ENCODE data around the gene ILDR2. TPM values are rescaled to one million over a fixed set of nuclear protein-coding genes. Genes with fewer than 3 reads are reported as not detected.

Gene ILDR2
- total and polyA plus RNA-seq, 7 experiments from 2014 or later = 0.15 to 10.0 (median 0.29) TPM; not detected in 2

DNA sequence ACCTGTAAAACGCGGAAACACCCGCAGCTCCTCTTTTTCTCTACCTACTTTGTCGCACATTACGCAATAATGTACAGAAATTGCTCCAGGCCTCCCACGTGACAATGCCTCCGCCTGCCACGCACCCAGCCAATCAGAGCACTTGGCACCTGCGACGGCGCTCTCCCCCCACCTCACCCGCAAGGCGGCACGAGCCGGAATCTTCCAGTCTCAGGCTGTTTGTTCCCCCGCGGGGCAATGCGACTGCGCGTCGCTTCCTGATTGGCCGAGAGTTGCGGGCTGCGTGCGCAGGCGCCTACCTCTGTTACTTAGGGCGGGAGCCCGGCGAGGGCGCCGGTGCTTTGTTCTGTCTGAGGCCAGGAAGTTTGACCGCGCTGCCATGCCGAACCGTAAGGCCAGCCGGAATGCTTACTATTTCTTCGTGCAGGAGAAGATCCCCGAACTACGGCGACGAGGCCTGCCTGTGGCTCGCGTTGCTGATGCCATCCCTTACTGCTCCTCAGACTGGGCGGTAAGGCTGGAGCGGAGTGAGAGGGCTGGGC lies 13.7 kb upstream of the ILDR2 start, which contains the start of gene MAEL:
Gene MAEL, plus strand, starts transcription at position 307 of the 542 bp plus-strand sequence. Its CDS starts 73 bp downstream, at position 380.
- Mint-ChIP-seq H3K4me1 (no peaks in the 10 kb centered on the region), H3K27me3 (peaks cover 11 to 61% (median 15%) of the 10 kb centered on the region in 5 donors), H3K4me3 (no peak within 1 kb of the TSS), H3K9me3 (peaks cover 0 to 8% (median 0%) of the 10 kb centered on the region in 11 donors), H3K27ac (no peak within 1 kb of the TSS), H3K36me3 (peaks cover 0 to 1% (median 0%) of the 10 kb centered on the region in 5 donors)
- no peak within 1 kb of the TSS for H3K27ac ChIP-seq (ENCODE audit: low read depth, low read length)
- H3K27me3 ChIP-seq (ENCODE audit: control insufficient read depth in 2 of 2, insufficient read depth in 2 of 2, low read length in 2 of 2) = no peaks in the 10 kb centered on the region
- ATAC-seq = no peak
- H3K4me3 ChIP-seq (ENCODE audit: low read length) = no peak within 1 kb of the TSS
- H3K36me3 ChIP-seq (ENCODE audit: control insufficient read depth in 2 of 3, insufficient read depth in 3 of 3, low read length in 3 of 3) = no peaks in the 10 kb centered on the region
- ChIA-PET CTCF (no interaction called here), POLR2A (no interaction called here)
- DNase-seq = no peak
- intact Hi-C loops (cut with micrococcal nuclease) = no loop called here
- H3K4me1 ChIP-seq (ENCODE audit: control insufficient read depth in 2 of 2, insufficient read depth in 2 of 2, low read length in 2 of 2) = no peaks in the 10 kb centered on the region
- H3K9me3 ChIP-seq (ENCODE audit: control insufficient read depth in 2 of 3, low read length in 3 of 3) = no peaks in the 10 kb centered on the region

DNA sequence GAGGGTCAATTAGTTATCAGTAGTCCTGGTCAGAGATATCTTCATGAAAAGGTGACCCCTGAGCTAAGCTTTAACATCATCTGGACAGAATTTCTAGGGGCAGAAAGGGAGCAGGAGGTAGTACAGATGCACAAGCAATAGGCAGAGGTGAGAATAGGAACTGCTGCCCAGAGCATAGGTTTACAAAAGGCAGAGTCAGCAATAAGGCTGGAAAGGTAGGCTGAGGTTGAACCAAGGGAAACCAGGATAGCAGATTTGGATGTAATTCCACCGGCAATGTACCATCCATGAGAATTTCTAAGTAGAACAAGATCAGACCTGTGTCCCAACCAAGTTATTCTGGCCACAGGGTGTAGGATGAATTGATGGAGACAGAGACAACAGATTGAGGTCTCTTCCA lies 6.2 kb upstream of the ILDR2 start:
- Histone ChIP-seq H3K9me3 (ENCODE audit: control insufficient read depth in 2 of 3, low read length in 3 of 3) (no peaks in the 10 kb centered on the region), H3K4me1 (ENCODE audit: control insufficient read depth in 2 of 2, insufficient read depth in 2 of 2, low read length in 2 of 2) (no peaks in the 10 kb centered on the region), H3K4me3 (ENCODE audit: low read length) (no peak overlapping the region), H3K27ac (ENCODE audit: low read depth, low read length) (no peak overlapping the region), H3K27me3 (ENCODE audit: control insufficient read depth in 2 of 2, insufficient read depth in 2 of 2, low read length in 2 of 2) (no peaks in the 10 kb centered on the region), H3K36me3 (ENCODE audit: control insufficient read depth in 2 of 3, insufficient read depth in 3 of 3, low read length in 3 of 3) (no peaks in the 10 kb centered on the region)
- Mint-ChIP-seq H3K4me3 (no peak overlapping the region), H3K27ac (no peak overlapping the region), H3K4me1 (peaks cover 0 to 6% (median 0%) of the 10 kb centered on the region in 7 donors), H3K36me3 (peaks cover 0 to 2% (median 0%) of the 10 kb centered on the region in 5 donors), H3K9me3 (peaks cover 0 to 8% (median 0%) of the 10 kb centered on the region in 11 donors), H3K27me3 (peaks cover 10 to 35% (median 13%) of the 10 kb centered on the region in 5 donors)
- POLR2A ChIA-PET = interaction anchor here (1.0 kb wide), 1 partner anchor 13 kb away, joined by 3 read pairs; no protein-coding TSS in a partner anchor
- intact Hi-C loops (cut with micrococcal nuclease) = no loop called here
- DNase-seq (no peak), ATAC-seq (no peak)
- CTCF ChIA-PET = no interaction called here

DNA sequence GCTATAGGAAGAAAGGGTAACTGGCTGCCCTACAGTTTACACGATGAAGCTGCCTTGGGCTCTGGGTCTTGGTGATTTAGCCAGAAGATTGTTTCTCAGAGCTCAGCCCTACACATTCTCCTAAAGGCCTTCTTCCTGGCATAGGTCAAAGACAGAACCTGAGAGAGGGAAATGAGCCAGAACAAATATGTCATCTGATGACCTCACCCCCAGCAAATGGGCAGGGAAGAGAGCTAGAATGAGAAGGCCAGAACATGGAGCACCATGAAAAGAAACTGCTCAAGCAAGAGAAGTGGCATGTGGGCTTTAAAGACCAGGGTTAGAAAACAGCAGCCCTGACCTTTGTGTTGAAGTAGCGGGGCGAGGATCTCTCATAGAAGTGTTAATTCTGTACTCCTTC lies 5.5 kb upstream of the ILDR2 start:
- Mint-ChIP-seq H3K27ac (no peak overlapping the region), H3K27me3 (peaks cover 2 to 31% (median 7%) of the 10 kb centered on the region in 5 donors), H3K36me3 (peaks cover 0 to 2% (median 0%) of the 10 kb centered on the region in 5 donors), H3K4me1 (peaks cover 5 to 12% (median 8%) of the 10 kb centered on the region in 7 donors), H3K4me3 (no peak overlapping the region), H3K9me3 (peaks cover 0 to 4% (median 0%) of the 10 kb centered on the region in 11 donors)
- H3K27me3 ChIP-seq (ENCODE audit: control insufficient read depth in 2 of 2, insufficient read depth in 2 of 2, low read length in 2 of 2) = no peaks in the 10 kb centered on the region
- no peak overlapping the region for H3K4me3 ChIP-seq (ENCODE audit: low read length)
- intact Hi-C loops (cut with micrococcal nuclease) = no loop called here
- H3K36me3 ChIP-seq (ENCODE audit: control insufficient read depth in 2 of 3, insufficient read depth in 3 of 3, low read length in 3 of 3) = no peaks in the 10 kb centered on the region
- no peak overlapping the region for H3K27ac ChIP-seq (ENCODE audit: low read depth, low read length)
- H3K9me3 ChIP-seq (ENCODE audit: control insufficient read depth in 2 of 3, low read length in 3 of 3) = no peaks in the 10 kb centered on the region
- no peaks in the 10 kb centered on the region for H3K4me1 ChIP-seq (ENCODE audit: control insufficient read depth in 2 of 2, insufficient read depth in 2 of 2, low read length in 2 of 2)
- ATAC-seq = no peak
- POLR2A ChIA-PET = no interaction called here
- DNase-seq = no peak
- CTCF ChIA-PET = interaction anchor here (0.7 kb wide), 1 partner anchor 609 kb away, joined by 3 read pairs; no protein-coding TSS in a partner anchor

DNA sequence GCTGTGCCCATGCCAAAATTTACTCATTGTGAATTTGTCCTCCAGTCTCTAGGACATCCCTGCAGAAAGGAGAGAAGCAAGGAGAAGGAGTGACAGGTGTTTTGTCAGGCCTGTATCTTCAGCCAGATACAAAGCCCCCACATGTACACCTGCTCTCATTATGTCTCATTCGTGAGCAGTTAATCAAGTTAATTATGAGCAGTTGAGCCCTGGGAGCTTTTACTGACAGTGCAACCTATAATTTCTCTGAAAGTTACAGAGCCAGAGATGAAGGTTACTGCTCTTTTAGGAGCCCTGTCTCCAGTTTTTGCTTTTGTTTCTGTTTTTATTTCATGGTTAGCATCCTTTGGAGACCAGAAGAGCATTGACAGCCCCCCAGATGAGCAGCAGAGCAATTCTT lies 5.0 kb upstream of the ILDR2 start:
- H3K9me3 ChIP-seq (ENCODE audit: control insufficient read depth in 2 of 3, low read length in 3 of 3) = no peaks in the 10 kb centered on the region
- Mint-ChIP-seq H3K36me3 (peaks cover 0 to 2% (median 0%) of the 10 kb centered on the region in 5 donors), H3K4me1 (peaks cover 5 to 13% (median 8%) of the 10 kb centered on the region in 7 donors), H3K27ac (no peak overlapping the region), H3K27me3 (peaks cover 0 to 27% (median 2%) of the 10 kb centered on the region in 5 donors), H3K4me3 (no peak overlapping the region), H3K9me3 (no peaks in the 10 kb centered on the region)
- intact Hi-C loops (cut with micrococcal nuclease) = no loop called here
- H3K4me1 ChIP-seq (ENCODE audit: control insufficient read depth in 2 of 2, insufficient read depth in 2 of 2, low read length in 2 of 2) = no peaks in the 10 kb centered on the region
- POLR2A ChIA-PET = no interaction called here
- H3K36me3 ChIP-seq (ENCODE audit: control insufficient read depth in 2 of 3, insufficient read depth in 3 of 3, low read length in 3 of 3) = peaks cover 0 to 3% (median 0%) of the 10 kb centered on the region in 3 experiments
- no peak overlapping the region for H3K4me3 ChIP-seq (ENCODE audit: low read length)
- DNase-seq = no peak
- no peak overlapping the region for H3K27ac ChIP-seq (ENCODE audit: low read depth, low read length)
- no peaks in the 10 kb centered on the region for H3K27me3 ChIP-seq (ENCODE audit: control insufficient read depth in 2 of 2, insufficient read depth in 2 of 2, low read length in 2 of 2)
- CTCF ChIA-PET = interaction anchor here (0.7 kb wide), 1 partner anchor 610 kb away, joined by 3 read pairs; no protein-coding TSS in a partner anchor
- ATAC-seq = no peak

DNA sequence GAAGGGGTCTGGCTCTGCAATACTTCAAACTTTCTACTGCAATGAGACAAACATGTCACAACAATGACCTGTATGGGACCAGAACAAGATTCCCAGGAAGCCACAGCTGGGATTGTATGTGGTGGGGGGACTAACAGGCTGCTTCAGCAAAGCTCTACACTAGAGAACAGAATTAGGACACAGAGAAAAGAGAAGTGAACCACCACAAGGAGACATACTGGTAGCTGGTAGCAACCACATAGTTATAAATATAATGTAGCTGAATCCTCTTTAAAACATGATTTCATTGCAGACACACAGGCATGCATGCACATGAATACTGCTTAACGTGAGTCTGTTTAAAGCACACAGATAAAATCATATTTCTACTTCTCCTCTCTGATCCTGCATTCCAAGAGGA lies 3.5 kb upstream of the ILDR2 start:
- intact Hi-C loops (cut with micrococcal nuclease) = loop anchor here (5.0 to 10.0 kb wide), 4 partner anchors 63 to 576 kb away; partner anchors contain the start of genes CREG1 (in 1 of the 2), POU2F1 (in 1 of the 2) and TADA1 (in 1 of the 2)
- peaks cover 12 to 20% (median 19%) of the 10 kb centered on the region in 7 donors for H3K4me1 Mint-ChIP-seq
- H3K4me1 ChIP-seq (ENCODE audit: control insufficient read depth in 2 of 2, insufficient read depth in 2 of 2, low read length in 2 of 2) = peaks cover 4 to 9% of the 10 kb centered on the region in 2 donors
- H3K4me3 Mint-ChIP-seq = no peak overlapping the region
- no peaks in the 10 kb centered on the region for H3K9me3 Mint-ChIP-seq
- H3K4me3 ChIP-seq (ENCODE audit: low read length) = no peak overlapping the region
- no peak overlapping the region for H3K27ac Mint-ChIP-seq
- H3K27ac ChIP-seq (ENCODE audit: low read depth, low read length) = no peak overlapping the region
- peaks cover 5 to 24% (median 11%) of the 10 kb centered on the region in 5 donors for H3K27me3 Mint-ChIP-seq
- CTCF ChIA-PET = interaction anchor here (1.1 kb wide), 1 partner anchor 82 kb away, joined by 4 read pairs; no protein-coding TSS in a partner anchor
- H3K36me3 ChIP-seq (ENCODE audit: control insufficient read depth in 2 of 3, insufficient read depth in 3 of 3, low read length in 3 of 3) = peaks cover 0 to 3% (median 0%) of the 10 kb centered on the region in 3 experiments
- no peak for ATAC-seq
- no peaks in the 10 kb centered on the region for H3K27me3 ChIP-seq (ENCODE audit: control insufficient read depth in 2 of 2, insufficient read depth in 2 of 2, low read length in 2 of 2)
- no peak for DNase-seq
- POLR2A ChIA-PET = interaction anchor here (0.8 kb wide), 1 partner anchor 103 kb away, joined by 3 read pairs; the partner anchor contains the start of gene TADA1
- H3K9me3 ChIP-seq (ENCODE audit: control insufficient read depth in 2 of 3, low read length in 3 of 3) = no peaks in the 10 kb centered on the region
- peaks cover 0 to 1% (median 0%) of the 10 kb centered on the region in 5 donors for H3K36me3 Mint-ChIP-seq

DNA sequence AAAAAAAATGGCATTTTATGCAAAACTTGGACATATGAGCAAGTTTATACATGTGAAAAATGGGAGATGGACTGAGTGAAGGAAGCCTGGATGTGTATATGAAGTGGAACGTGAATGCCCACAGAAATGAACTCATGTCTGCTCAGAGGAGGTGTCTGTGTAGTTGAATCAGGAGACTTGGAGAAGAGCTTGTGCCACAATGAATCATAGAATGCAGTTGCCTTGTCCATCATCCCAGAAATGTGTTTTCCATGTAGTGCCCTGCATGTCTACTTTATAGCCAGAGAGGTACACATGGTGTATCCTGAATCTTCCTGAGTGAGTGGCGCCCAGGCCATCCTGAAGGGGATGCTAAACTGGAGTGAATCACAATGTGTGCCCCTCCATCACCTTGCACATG lies 2.6 kb upstream of the ILDR2 start:
- intact Hi-C loops (cut with micrococcal nuclease) = loop anchor here (5.0 to 10.0 kb wide), 4 partner anchors 64 to 577 kb away; partner anchors contain the start of genes CREG1 (in 1 of the 2), POU2F1 (in 1 of the 2) and TADA1 (in 1 of the 2)
- ChIA-PET CTCF (no interaction called here), POLR2A (interaction anchor here (0.8 kb wide), 1 partner anchor 102 kb away, joined by 3 read pairs; the partner anchor contains the start of gene TADA1)
- Mint-ChIP-seq H3K36me3 (peaks cover 0 to 1% (median 0%) of the 10 kb centered on the region in 5 donors), H3K4me3 (no peak overlapping the region), H3K9me3 (no peaks in the 10 kb centered on the region), H3K27ac (no peak overlapping the region), H3K27me3 (peaks cover 5 to 24% (median 14%) of the 10 kb centered on the region in 5 donors), H3K4me1 (peaks cover 12 to 25% (median 19%) of the 10 kb centered on the region in 7 donors)
- Histone ChIP-seq H3K4me3 (ENCODE audit: low read length) (no peak overlapping the region), H3K36me3 (ENCODE audit: control insufficient read depth in 2 of 3, insufficient read depth in 3 of 3, low read length in 3 of 3) (peaks cover 0 to 3% (median 0%) of the 10 kb centered on the region in 3 experiments), H3K27me3 (ENCODE audit: control insufficient read depth in 2 of 2, insufficient read depth in 2 of 2, low read length in 2 of 2) (no peaks in the 10 kb centered on the region), H3K4me1 (ENCODE audit: control insufficient read depth in 2 of 2, insufficient read depth in 2 of 2, low read length in 2 of 2) (peaks cover 4 to 9% of the 10 kb centered on the region in 2 donors), H3K27ac (ENCODE audit: low read depth, low read length) (no peak overlapping the region), H3K9me3 (ENCODE audit: control insufficient read depth in 2 of 3, low read length in 3 of 3) (no peaks in the 10 kb centered on the region)
- DNase-seq (no peak), ATAC-seq (no peak)
